Neural progenitor cell (in vitro differentiated cells): ENCODE results near the gene ZNF521. TPM values are rescaled to one million over a fixed set of nuclear protein-coding genes. Genes with fewer than 3 reads are reported as not detected.
A peak's percentile ranks its signal among the peaks of the same experiment; 100 is the strongest.

Source experiments
- DNase-seq: peaks from one replicate; pipeline ENCODE4 v3.0.0-alpha.2; 2016; ENCODE audit warnings: low spot score
- H2AFZ ChIP-seq: fragments of 200-600 bp; sonication (generic); replicated peaks from 2 replicates; pipeline ENCODE4 v1.6.1; 2016; ENCODE audit warnings: antibody characterized with exemption
- H3F3A ChIP-seq: fragments of 200-600 bp; sonication (generic); 2 replicates; pipeline ENCODE4 v1.6.1; 2016; ENCODE audit warnings: antibody characterized with exemption, low read depth
- H3K27ac ChIP-seq: fragments of 200-600 bp; sonication (generic); 2 replicates; pipeline ENCODE4 v1.5.1; 2016; ENCODE audit warnings: mild to moderate bottlenecking
- H3K27me3 ChIP-seq: fragments of 200-600 bp; sonication (generic); 2 replicates; pipeline ENCODE4 v1.6.1; 2016; ENCODE audit warnings: mild to moderate bottlenecking, moderate library complexity
- H3K36me3 ChIP-seq: fragments of 200-600 bp; sonication (generic); 2 replicates; pipeline ENCODE4 v1.5.1; 2016
- H3K4me1 ChIP-seq: fragments of 200-600 bp; sonication (generic); 2 replicates; pipeline ENCODE4 v1.6.1; 2016; ENCODE audit warnings: mixed run types
- H3K4me2 ChIP-seq: fragments of 200-600 bp; sonication (generic); 2 replicates; pipeline ENCODE4 v1.6.1; 2016
- H3K4me3 ChIP-seq: fragments of 200-600 bp; sonication (generic); 2 replicates; pipeline ENCODE4 v1.5.1; 2016
- H3K79me2 ChIP-seq: fragments of 200-600 bp; sonication (generic); 2 replicates; pipeline ENCODE4 v1.6.1; 2016; ENCODE audit warnings: low read depth
- H3K9ac ChIP-seq: fragments of 200-600 bp; sonication (generic); 2 replicates; pipeline ENCODE4 v1.6.1; 2016
- H3K9me3 ChIP-seq: fragments of 200-600 bp; sonication (generic); 2 replicates; pipeline ENCODE4 v1.5.1; 2016; ENCODE audit warnings: low read depth
- H4K20me1 ChIP-seq: fragments of 200-600 bp; sonication (generic); 2 replicates; pipeline ENCODE4 v1.6.1; 2016; ENCODE audit warnings: low read depth
- H3K27ac Mint-ChIP-seq: 3 replicates; pipeline ENCODE4 v1.8.0; 2021; ENCODE audit warnings: mixed read lengths
- H3K27me3 Mint-ChIP-seq: 2 replicates; pipeline ENCODE4 v1.8.0; 2022; ENCODE audit warnings: low read depth, mild to moderate bottlenecking, inconsistent platforms, moderate library complexity, mixed read lengths; ENCODE audit not compliant: insufficient read depth
- H3K36me3 Mint-ChIP-seq: 3 replicates; pipeline ENCODE4 v1.8.0; 2021; ENCODE audit warnings: mixed read lengths
- H3K4me1 Mint-ChIP-seq: 3 replicates; pipeline ENCODE4 v1.8.0; 2021; ENCODE audit warnings: mixed read lengths
- H3K4me3 Mint-ChIP-seq: 3 replicates; pipeline ENCODE4 v1.8.0; 2021; ENCODE audit warnings: mild to moderate bottlenecking, moderate library complexity, mixed read lengths
- H3K9me3 Mint-ChIP-seq: 3 replicates; pipeline ENCODE4 v1.8.0; 2020; ENCODE audit warnings: mixed read lengths
- CTCF ChIP-seq: fragments of 200-600 bp; sonication (generic); IDR thresholded peaks from 2 replicates; pipeline ENCODE4 v1.5.1; 2017; ENCODE audit warnings: antibody characterized with exemption, mild to moderate bottlenecking
- EZH2 ChIP-seq: fragments of 200-600 bp; sonication (generic); IDR thresholded peaks from 2 replicates; pipeline ENCODE4 v1.6.1; 2017; ENCODE audit warnings: antibody characterized with exemption, mild to moderate bottlenecking, moderate library complexity
- EZH2phosphoT487 ChIP-seq: fragments of 200-600 bp; sonication (generic); IDR thresholded peaks from 2 replicates; pipeline ENCODE4 v1.6.1; 2017; ENCODE audit warnings: antibody characterized with exemption
- total RNA-seq: library from RNA; depleted of rRNA; stranded (reverse); fragments of >200 nt; gene quantifications from 2 replicates; pipeline ENCODE4 v1.2.3, GENCODE V29; 2015; ENCODE audit warnings: low replicate concordance

ZNF521 gene
- total RNA-seq, 1 donor from 2014 or later = 136 TPM

DNA sequence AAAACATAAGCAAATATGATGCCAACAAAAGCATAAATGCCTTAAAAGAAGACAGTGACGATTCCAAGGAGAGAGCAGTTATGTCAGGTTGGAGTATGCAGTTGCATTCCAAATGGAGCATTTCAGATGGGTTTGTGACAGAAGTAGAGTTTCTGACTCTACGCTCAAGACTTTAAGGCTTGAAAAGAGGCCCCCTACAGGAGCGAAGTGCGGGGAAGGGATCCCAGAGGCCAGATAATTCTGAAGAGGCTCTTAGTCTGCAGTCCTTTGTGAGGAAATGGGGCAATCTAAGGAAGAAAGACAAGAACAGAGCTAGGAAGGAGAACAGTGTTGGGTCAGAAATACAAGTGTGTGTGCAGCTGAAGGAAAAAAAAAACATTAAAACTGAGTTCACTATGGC, 95.5 kb downstream of the ZNF521 start:
- H3K27ac Mint-ChIP-seq = no peak overlapping the region
- peak overlapping the region; percentile 72 for H3K27ac ChIP-seq
- peak overlapping the region; percentile 37 for H3K4me2 ChIP-seq
- no peaks in the 10 kb centered on the region for H3K9me3 Mint-ChIP-seq
- no peaks in the 10 kb centered on the region for H3F3A ChIP-seq
- H3K79me2 ChIP-seq = peaks cover 95% of the 10 kb centered on the region
- peak; percentile 49 for DNase-seq
- H3K4me3 Mint-ChIP-seq = no peak overlapping the region
- H3K9ac ChIP-seq = no peak overlapping the region
- peaks cover 100% of the 10 kb centered on the region for H4K20me1 ChIP-seq
- H2AFZ ChIP-seq = no peak overlapping the region
- H3K27me3 ChIP-seq = no peaks in the 10 kb centered on the region
- H3K4me1 ChIP-seq = peaks cover 16% of the 10 kb centered on the region
- TF ChIP-seq EZH2 (no peak), CTCF (peak; percentile 38), EZH2phosphoT487 (no peak)
- H3K36me3 Mint-ChIP-seq = peaks cover 41% of the 10 kb centered on the region
- H3K27me3 Mint-ChIP-seq = no peaks in the 10 kb centered on the region
- no peaks in the 10 kb centered on the region for H3K9me3 ChIP-seq
- H3K4me1 Mint-ChIP-seq = peaks cover 27% of the 10 kb centered on the region
- no peak overlapping the region for H3K4me3 ChIP-seq
- peaks cover 5% of the 10 kb centered on the region for H3K36me3 ChIP-seq

- Histone ChIP-seq H3K27me3 (no peaks in the 10 kb centered on the region), H4K20me1 (peaks cover 100% of the 10 kb centered on the region), H3K9me3 (no peaks in the 10 kb centered on the region), H3K27ac (no peak overlapping the region), H3F3A (no peaks in the 10 kb centered on the region), H3K36me3 (no peaks in the 10 kb centered on the region), H3K4me2 (no peak overlapping the region), H3K79me2 (peaks cover 98% of the 10 kb centered on the region), H3K9ac (no peak overlapping the region), H2AFZ (no peak overlapping the region), H3K4me1 (peaks cover 16% of the 10 kb centered on the region), H3K4me3 (no peak overlapping the region)
- H3K4me1 Mint-ChIP-seq = peaks cover 32% of the 10 kb centered on the region
- TF ChIP-seq EZH2 = no peak
- no peak for TF ChIP-seq EZH2phosphoT487
- no peak for TF ChIP-seq CTCF
- no peaks in the 10 kb centered on the region for H3K9me3 Mint-ChIP-seq
- H3K27ac Mint-ChIP-seq = no peak overlapping the region
- H3K4me3 Mint-ChIP-seq = no peak overlapping the region
- DNase-seq = no peak
- H3K36me3 Mint-ChIP-seq = peaks cover 35% of the 10 kb centered on the region
- H3K27me3 Mint-ChIP-seq = no peaks in the 10 kb centered on the region
Observed at GRCh38 chr18:25253779-25254178, 98.2 kb downstream of the ZNF521 start.

DNA sequence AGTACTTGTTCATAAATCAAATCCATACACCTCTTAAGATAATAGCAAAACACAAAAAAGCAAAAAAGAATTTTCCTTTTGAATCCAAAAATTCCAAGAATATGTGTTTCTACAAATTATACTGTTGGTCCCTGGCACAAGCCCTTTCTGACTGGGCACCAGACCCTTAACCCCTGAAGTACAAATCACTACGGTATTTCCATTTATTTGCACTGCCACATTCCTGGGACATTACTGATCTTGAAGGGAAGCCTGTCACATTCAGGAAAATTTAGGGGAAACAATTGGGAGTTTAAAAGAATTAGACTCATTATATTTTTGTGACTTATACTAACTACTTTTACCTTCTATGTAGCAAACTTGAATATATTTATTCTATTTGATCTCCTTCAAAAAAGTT, 98.8 kb downstream of the ZNF521 start:
- DNase-seq = no peak
- Histone ChIP-seq H3K27me3 (no peaks in the 10 kb centered on the region), H3K79me2 (peaks cover 98% of the 10 kb centered on the region), H3K9ac (no peak overlapping the region), H3K9me3 (no peaks in the 10 kb centered on the region), H2AFZ (no peak overlapping the region), H3K4me3 (no peak overlapping the region), H4K20me1 (peaks cover 100% of the 10 kb centered on the region), H3K4me2 (no peak overlapping the region), H3K27ac (no peak overlapping the region), H3K4me1 (peaks cover 16% of the 10 kb centered on the region), H3F3A (no peaks in the 10 kb centered on the region), H3K36me3 (no peaks in the 10 kb centered on the region)
- Mint-ChIP-seq H3K4me3 (no peak overlapping the region), H3K27me3 (no peaks in the 10 kb centered on the region), H3K9me3 (no peaks in the 10 kb centered on the region), H3K36me3 (peaks cover 33% of the 10 kb centered on the region), H3K4me1 (peaks cover 28% of the 10 kb centered on the region), H3K27ac (no peak overlapping the region)
- no peak for TF ChIP-seq EZH2phosphoT487
- TF ChIP-seq EZH2 = no peak
- no peak for TF ChIP-seq CTCF
